Measurements from ENCODE around the gene STK26. TPM values are rescaled to one million over a fixed set of nuclear protein-coding genes. Genes with fewer than 3 reads are reported as not detected.
"Not testable (repeated sequence)": the region's sequence is repeated elsewhere in the genome, so short reads cannot be mapped to it uniquely, and the experiment has no call there.

The STK26 gene
- total RNA-seq, 1 experiment from 2014 or later = 4.4 TPM

DNA sequence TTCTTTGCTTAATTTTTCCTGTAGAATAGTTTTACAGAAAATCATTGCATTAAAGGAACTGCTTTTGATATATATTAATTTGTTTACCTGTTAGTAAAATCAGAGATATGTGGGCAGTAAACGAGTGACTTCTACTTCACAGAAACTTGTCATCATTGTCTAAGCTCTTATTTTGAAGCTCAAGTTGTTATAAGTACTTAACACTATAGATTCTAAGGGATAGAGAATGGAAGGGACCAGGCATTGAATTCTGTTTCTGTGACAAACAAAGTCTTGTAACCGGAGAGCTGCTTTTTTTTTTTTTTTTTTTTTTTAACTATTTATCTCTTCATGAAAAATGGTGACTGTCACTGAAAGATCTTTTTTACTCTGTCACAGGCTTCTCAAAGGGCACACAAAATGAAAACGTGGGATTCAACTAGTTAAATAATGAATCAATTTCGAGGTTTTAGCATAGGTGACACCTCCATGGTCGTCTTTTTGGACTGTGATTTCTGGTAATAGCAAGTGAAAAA, 14.4 kb downstream of the STK26 start:
- DNase-seq (ENCODE audit: low read depth) = no peak

- no peak for DNase-seq (ENCODE audit: low read depth)
Observed at GRCh38 chrX:132040066-132040465, 17.0 kb downstream of the STK26 start.

DNA sequence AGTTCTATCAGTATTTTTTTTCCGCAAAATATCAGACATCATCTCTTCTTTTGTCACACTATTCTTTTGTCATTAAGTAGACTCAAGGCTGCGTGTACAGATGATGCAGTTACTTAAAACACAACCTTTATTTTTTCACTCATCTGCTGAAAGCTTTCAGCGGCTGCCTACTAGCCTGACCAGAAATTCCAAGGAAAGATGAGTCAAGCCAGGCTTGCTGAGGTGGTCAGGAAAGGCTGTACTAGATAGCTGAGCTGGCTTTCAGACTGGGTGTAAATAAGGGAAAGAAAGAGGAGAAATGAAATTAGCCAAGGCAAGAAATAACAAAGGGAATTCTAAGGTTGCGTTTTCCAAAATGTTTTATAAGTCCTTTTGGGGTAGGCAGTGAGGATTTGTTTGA, 17.9 kb downstream of the STK26 start:
- no peak for DNase-seq (ENCODE audit: low read depth)

DNA sequence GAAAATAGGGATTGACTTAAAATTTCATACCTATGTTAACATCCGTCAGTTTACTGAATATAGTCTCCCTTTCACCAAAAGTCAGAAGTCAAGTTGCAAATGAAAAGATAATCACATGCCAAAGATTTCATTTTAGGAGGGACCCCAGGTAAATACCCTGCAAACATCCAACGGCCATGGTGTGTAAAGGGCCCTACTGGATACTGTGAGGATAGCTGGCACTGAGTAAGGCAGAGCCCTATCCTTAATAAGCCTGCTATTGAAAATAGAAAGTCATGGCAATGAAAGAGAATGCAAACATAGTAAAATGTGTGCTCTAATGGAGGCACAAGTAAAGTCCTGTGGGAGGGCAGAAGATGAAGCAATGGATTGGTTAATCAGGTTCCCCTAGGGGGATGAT, 20.9 kb downstream of the STK26 start:
- no peak for DNase-seq (ENCODE audit: low read depth)

DNA sequence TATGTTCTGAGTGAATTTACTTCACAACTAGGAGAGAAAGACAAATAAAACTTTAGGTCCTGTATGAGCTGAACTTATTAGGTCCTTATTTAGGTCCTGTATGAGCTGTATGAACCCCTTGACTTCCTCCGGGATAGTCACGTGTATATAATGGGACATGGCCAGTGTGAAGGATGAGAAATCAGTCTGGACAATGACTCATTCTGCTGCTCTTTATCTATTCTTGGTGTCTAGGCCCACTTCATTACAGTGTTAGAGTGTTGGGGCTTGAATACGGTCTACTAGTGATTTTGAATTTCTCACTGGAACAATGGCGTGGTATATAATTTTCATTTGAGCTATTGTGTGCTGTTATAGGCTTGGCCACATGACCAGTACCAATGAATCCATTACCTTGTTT, 21.9 kb downstream of the STK26 start:
- DNase-seq (ENCODE audit: low read depth) = no peak

DNA sequence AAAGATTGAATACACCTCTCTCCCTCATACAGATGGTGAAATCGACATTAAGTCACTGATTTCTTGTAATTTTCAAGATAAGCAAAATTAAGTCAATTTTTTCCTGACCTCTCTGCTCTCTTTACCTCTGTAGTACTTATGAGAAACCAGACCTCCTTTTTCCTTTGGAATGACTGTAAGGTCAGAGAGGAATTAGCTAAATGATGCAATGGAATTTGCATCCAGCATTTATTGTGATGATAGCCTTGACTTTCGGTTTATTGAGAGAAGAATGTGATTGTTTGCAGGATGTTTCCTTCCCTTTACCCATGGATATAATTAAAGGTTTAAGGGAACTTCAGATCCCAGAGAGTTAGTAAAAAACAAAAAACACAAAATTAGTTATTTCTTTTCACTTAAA, 22.4 kb downstream of the STK26 start:
- no peak for DNase-seq (ENCODE audit: low read depth)

DNA sequence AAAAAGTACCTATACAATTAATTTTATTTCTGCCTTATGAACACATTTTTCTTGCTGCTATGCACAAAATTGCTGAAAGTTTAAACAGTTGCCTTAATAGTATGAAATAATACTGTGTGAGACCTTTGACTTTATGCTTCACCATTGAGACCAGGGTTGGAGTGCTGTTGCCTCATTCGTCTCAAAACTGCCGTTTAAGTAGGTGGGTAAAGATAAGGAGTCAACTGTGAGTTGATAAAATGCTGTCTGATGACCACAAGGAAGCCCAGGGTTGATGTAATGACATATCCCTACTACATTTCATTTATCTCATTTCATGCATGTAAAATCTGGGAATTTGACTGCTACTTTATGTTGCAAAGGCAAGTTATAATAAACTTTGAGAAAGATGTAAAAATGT, 23.4 kb downstream of the STK26 start:
- DNase-seq (ENCODE audit: low read depth) = no peak

DNA sequence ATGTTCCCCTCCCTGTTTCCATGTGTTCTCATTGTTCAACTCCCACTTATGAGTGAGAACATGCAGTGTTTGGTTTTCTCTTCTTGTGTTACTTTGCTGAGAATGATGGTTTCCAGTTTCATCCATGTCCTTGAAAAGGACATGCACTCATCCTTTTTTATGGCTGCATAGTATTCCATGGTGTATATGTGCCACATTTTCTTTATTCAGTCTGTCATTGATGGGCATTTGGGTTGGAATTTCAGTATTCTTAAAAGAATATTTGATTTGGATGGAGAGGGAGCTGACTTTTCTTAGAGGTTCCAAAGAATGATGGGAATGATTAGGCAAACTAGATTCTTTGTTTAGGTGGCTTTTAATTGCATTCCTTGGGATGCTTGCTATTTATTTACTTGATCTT, 28.7 kb downstream of the STK26 start:
- not testable (repeated sequence) for DNase-seq (ENCODE audit: low read depth)

- DNase-seq (ENCODE audit: low read depth) = no peak
Observed at GRCh38 chrX:132058050-132058449, 34.9 kb downstream of the STK26 start.

DNA sequence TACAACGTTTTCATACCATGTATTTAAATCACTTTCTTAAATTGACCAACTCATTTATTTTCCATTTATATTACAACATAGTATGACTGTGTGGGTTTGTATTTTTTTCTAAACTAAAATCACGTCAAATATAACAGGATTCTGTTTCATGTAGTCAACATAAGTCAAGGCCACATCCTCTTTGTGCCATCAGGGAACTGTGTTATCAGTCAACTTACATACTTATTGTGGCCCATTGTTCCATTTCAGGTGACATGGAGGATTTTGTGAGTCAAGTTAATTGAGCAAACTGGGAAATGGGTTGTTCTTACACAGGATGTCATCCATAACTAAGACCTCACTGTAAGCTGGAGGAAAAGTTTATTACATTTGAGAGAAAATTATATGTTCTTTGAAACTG, 35.9 kb downstream of the STK26 start:
- DNase-seq (ENCODE audit: low read depth) = no peak

DNA sequence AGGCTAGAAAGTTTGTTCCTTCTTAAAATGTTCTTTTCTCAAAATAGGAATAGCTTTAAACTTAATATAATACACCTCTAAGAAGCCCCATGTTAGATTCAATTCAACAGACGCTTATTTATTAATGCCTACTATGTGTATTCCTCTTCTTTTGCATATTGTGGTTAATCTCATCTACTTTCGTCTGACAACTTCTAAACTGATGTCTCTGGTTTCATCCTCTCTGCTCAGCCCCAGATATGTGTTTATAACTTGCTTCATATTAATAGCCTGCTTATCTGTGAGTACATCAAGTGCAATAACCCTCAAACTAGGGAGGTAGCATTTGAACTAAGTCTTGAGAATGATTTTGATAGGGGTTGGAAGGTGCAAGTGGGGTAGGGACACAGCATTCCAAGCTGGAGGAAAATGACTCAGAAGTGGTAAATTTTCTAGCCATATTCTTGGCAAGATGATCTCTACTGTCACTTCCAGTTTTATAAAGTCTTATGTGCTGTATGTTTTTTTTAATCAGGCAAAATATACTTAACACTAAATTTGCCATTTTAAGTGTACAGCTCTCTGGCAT, 37.0 kb downstream of the STK26 start:
- no peak for DNase-seq (ENCODE audit: low read depth)

- no peak for DNase-seq (ENCODE audit: low read depth)
Observed at GRCh38 chrX:132063334-132063733, 40.2 kb downstream of the STK26 start.

DNA sequence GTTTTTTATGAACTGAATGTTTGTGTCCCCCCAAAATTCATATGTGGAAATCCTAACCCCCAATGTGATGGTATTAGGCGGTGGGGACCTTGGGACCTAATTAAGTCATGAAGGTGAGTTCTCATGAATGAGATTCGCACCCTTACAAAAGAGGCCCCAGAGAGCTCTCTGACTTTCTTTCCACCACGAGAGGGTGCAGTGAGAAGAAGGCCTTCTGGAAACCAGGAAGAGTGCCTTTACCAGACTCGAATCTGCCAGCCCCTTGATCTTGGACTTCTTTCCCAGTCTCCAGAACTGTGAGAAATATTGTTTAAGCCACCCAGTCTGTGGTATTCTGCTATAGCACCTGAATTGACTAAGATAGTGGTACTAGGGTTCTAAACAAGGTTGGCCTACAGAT, 40.8 kb downstream of the STK26 start:
- DNase-seq (ENCODE audit: low read depth) = no peak

- DNase-seq (ENCODE audit: low read depth) = no peak
Observed at GRCh38 chrX:132068405-132068804, 45.3 kb downstream of the STK26 start.

GRCh38 chrX:132071254-132071653, 48.2 kb downstream of the STK26 start:
- peak; percentile 1 for DNase-seq (ENCODE audit: low read depth)

DNA sequence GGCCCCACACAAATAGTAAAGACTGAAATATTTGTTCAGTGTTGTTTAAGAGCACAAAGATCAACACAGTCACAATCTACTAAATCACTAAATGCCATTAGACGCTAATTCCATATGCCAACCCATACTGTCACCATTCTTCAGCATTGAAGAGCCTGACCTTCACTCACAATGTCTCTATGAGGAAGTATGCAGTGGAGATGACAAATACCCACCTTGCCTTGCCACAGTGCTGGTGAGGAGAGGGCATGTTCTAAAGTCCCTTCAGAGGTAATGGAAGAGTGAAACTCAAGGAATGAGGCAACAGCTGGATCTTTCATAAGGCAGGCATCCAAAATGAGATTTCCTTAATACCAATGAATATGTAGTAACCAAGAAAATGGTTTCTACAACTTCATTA, 54.3 kb downstream of the STK26 start:
- no peak for DNase-seq (ENCODE audit: low read depth)

GRCh38 chrX:132077912-132078311, 54.8 kb downstream of the STK26 start:
- DNase-seq (ENCODE audit: low read depth) = no peak

- no peak for DNase-seq (ENCODE audit: low read depth)
Observed at GRCh38 chrX:132085786-132086185, 62.7 kb downstream of the STK26 start.

GRCh38 chrX:132086672-132087071, 63.6 kb downstream of the STK26 start:
- DNase-seq (ENCODE audit: low read depth) = no peak

GRCh38 chrX:132088864-132089263, 65.8 kb downstream of the STK26 start:
- no peak for DNase-seq (ENCODE audit: low read depth)

GRCh38 chrX:132090403-132091159, 67.5 kb downstream of the STK26 start:
- no peak for DNase-seq (ENCODE audit: low read depth)

DNA sequence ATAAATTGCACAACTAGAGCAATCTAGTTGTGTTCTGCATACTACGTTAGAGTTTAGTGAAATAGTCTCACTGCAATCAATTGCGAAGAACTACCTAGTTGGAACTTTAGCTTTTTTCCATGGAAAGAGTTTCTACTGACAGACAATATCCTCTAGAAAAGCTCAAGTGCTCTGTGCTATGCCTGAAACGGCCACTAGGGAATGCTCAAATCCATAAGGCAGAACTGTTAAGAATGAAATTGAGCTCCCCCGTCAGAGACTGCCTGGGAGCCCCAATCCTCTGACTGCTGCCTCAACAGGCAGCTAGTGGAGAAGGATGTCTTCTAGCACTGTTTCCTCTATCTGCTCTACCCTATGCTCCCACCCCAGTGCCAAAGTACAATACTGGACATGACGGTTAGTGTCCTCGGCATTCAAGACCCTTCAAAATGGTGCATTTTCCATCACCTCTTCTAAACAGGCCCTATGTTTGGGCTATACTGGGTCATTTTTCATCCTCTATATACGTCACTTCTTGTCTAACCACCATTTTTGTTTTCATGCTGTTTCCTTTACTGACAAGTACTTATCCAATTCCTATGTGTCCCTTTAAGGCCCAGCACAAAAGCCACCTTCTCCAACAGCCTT, 69.5 kb downstream of the STK26 start:
- DNase-seq (ENCODE audit: low read depth) = peak; percentile 58

Measured in LHCN-M2 (cell line).